ENCODE data around the gene PEPD. TPM values are rescaled to one million over a fixed set of nuclear protein-coding genes. Genes with fewer than 3 reads are reported as not detected.

Gene PEPD
- total RNA-seq, 2 donors from 2014 or later: 18.7 to 25.7 TPM

GRCh38 chr19:33418871-33419787, 102.5 kb downstream of the PEPD start:
- H3K9me3 Mint-ChIP-seq: no peaks in the 10 kb centered on the region
- no peak overlapping the region for H3K4me3 Mint-ChIP-seq
- DNase-seq (ENCODE audit: low spot score) (no peak), ATAC-seq (no peak)
- H3K27ac Mint-ChIP-seq: no peak overlapping the region
- peaks cover 0 to 5% of the 10 kb centered on the region in 2 donors for H3K4me1 Mint-ChIP-seq (ENCODE audit: low read depth in 2 of 2)
- no peaks in the 10 kb centered on the region for H3K27me3 Mint-ChIP-seq
- no peaks in the 10 kb centered on the region for H3K36me3 Mint-ChIP-seq

DNA sequence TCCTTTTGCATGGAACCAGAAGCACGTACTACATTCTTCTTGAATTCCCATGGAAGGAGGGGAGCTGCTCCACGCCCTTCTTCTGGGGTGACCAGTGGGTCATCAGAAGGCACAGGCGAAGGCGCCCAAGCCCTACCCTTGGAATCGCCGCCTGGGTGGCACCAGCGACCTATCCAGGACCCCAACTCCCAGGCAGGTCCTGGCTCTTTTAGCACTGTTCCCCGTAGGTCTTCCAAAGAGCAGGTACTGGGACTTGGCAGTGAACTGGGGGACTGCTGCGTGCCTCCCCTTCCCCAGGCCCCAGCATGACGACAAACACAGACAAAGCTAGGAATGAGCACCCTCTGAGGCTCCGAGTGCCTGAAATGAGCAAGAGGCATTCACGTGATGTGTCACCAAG, 103.1 kb downstream of the PEPD start:
- DNase-seq (ENCODE audit: low spot score) (no peak), ATAC-seq (no peak)
- no peak overlapping the region for H3K27ac Mint-ChIP-seq
- H3K27me3 Mint-ChIP-seq: no peaks in the 10 kb centered on the region
- H3K4me3 Mint-ChIP-seq: no peak overlapping the region
- no peaks in the 10 kb centered on the region for H3K36me3 Mint-ChIP-seq
- peaks cover 0 to 5% of the 10 kb centered on the region in 2 donors for H3K4me1 Mint-ChIP-seq (ENCODE audit: low read depth in 2 of 2)
- no peaks in the 10 kb centered on the region for H3K9me3 Mint-ChIP-seq

DNA sequence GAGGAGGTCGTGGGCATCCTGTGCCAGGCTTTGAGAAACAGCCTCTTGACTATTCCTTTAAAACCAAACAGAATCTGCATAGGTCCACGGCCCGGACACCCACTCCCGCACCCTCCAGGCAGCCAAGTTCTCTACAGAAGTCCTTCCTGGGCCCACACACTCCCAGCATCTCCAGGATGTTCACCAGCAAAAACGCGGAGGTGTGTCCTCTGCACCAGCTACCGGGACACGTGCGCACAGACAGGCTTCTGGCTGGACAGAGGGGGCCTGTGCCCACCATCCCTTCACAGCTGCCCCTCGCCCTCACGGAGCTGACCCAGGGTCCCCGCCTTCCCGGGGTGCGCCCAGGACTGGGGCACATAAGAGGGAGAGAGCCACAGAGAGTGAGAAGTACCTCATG, 103.8 kb downstream of the PEPD start:
- no peak overlapping the region for H3K27ac Mint-ChIP-seq
- ATAC-seq (no peak), DNase-seq (ENCODE audit: low spot score) (no peak)
- no peaks in the 10 kb centered on the region for H3K27me3 Mint-ChIP-seq
- no peaks in the 10 kb centered on the region for H3K9me3 Mint-ChIP-seq
- no peak overlapping the region for H3K4me3 Mint-ChIP-seq
- H3K36me3 Mint-ChIP-seq: no peaks in the 10 kb centered on the region
- H3K4me1 Mint-ChIP-seq (ENCODE audit: low read depth in 2 of 2): peaks cover 0 to 7% of the 10 kb centered on the region in 2 donors

- Mint-ChIP-seq H3K4me1 (ENCODE audit: low read depth in 2 of 2) (peaks cover 0 to 7% of the 10 kb centered on the region in 2 donors), H3K4me3 (peak overlapping the region; percentile 47), H3K27me3 (no peaks in the 10 kb centered on the region), H3K36me3 (no peaks in the 10 kb centered on the region), H3K9me3 (no peaks in the 10 kb centered on the region), H3K27ac (peak overlapping the region in 1 of 2 donors; percentile 65)
- ATAC-seq: peak; percentile 51 to 66
- DNase-seq (ENCODE audit: low spot score): no peak
Observed at GRCh38 chr19:33416307-33417215, 105.0 kb downstream of the PEPD start.

DNA sequence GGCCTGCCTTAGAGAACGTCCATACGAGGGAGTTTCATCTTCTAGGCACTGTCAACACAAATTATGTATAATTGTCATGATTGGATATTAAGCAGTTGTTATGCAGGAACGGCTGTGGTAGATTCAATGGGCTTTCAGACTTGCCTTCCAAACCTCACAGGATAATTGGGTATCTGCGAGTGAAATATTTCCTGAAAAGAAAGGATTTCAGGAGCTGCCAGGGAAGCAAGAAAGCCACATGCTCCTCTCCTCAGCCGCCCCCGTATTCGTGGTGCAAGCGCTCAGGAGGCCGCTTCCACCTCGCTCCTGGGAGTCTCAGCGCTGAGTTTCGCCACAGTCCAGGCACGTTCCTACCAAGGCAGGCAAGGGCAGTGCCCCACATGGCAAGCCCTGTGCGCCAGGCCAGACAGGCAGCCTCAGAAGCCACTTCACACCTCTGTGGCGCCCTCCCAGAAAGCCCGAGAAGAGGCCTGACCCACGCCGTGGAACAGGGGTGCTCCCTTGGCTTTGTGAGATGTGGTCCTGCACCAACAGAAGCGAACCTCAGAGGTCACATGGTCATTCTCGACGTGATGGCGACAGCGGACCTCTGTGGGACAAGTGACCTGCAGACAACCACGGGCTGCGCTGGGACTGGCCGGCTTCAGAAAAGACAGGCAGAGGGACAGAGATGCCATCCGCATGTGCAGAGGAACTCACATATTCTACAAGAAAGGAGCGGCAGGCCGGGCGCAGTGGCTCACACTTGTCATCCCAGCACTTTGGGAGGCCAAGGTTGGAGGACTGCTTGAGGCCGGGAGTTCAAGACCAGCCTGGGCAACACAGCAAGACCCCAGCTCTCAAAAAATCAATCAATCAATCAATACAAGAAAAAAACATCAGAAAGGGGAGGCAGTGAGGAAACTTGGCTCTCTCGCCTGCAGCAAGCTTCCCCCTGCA, 106.7 kb downstream of the PEPD start:
- H3K27me3 Mint-ChIP-seq: no peaks in the 10 kb centered on the region
- peaks cover 0 to 7% of the 10 kb centered on the region in 2 donors for H3K4me1 Mint-ChIP-seq (ENCODE audit: low read depth in 2 of 2)
- no peak overlapping the region for H3K4me3 Mint-ChIP-seq
- DNase-seq (ENCODE audit: low spot score) (no peak), ATAC-seq (no peak)
- no peak overlapping the region for H3K27ac Mint-ChIP-seq
- H3K36me3 Mint-ChIP-seq: no peaks in the 10 kb centered on the region
- H3K9me3 Mint-ChIP-seq: no peaks in the 10 kb centered on the region

DNA sequence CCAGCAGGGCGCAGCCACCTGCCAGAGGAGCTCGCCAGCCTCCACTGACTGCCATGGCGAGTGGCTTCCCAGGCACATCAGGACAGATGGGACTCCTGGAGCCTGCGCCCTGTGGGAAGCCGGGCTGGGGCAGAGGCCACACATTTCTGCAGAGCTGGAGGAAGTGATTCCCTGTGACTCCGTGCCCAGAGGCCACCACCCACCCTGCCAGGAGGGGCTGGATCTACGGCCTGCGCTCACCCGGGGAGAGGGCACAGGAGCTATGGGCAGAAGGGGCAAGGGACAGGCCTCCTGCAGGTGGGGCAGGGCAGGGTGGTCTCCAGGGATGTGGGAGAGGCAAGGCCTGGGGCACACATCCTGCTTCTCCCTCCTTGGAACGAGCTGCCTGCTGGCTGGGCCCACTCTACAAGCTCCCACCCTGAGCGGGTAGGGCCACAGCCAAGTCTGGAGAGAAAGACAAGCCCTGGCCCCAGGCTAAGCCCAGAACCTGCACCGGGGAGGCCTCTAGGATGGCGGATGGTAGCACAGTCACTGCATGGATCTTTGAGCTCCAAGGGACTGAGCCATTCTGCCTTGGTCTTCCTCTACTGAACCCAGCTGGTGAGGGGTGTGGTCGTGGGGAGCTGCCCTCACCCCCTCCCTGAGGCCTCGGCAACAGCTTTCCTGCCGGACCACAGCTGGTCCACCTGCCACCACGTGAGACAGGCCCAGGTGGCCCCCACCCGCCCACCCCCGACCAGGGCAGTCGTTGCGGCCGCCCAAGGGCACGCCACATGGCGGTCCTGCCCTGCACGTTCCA, 107.5 kb downstream of the PEPD start:
- H3K36me3 Mint-ChIP-seq: no peaks in the 10 kb centered on the region
- H3K4me1 Mint-ChIP-seq (ENCODE audit: low read depth in 2 of 2): peaks cover 0 to 7% of the 10 kb centered on the region in 2 donors
- no peak overlapping the region for H3K4me3 Mint-ChIP-seq
- no peak overlapping the region for H3K27ac Mint-ChIP-seq
- no peak for ATAC-seq
- no peaks in the 10 kb centered on the region for H3K27me3 Mint-ChIP-seq
- no peaks in the 10 kb centered on the region for H3K9me3 Mint-ChIP-seq
- no peak for DNase-seq (ENCODE audit: low spot score)

GRCh38 chr19:33413426-33413725, 108.2 kb downstream of the PEPD start:
- ATAC-seq (no peak), DNase-seq (ENCODE audit: low spot score) (no peak)
- Mint-ChIP-seq H3K27ac (no peak overlapping the region), H3K4me1 (ENCODE audit: low read depth in 2 of 2) (peaks cover 0 to 7% of the 10 kb centered on the region in 2 donors), H3K9me3 (no peaks in the 10 kb centered on the region), H3K4me3 (no peak overlapping the region), H3K27me3 (no peaks in the 10 kb centered on the region), H3K36me3 (no peaks in the 10 kb centered on the region)

GRCh38 chr19:33412601-33413425, 108.8 kb downstream of the PEPD start:
- Mint-ChIP-seq H3K4me1 (ENCODE audit: low read depth in 2 of 2) (peaks cover 0 to 7% of the 10 kb centered on the region in 2 donors), H3K27me3 (no peaks in the 10 kb centered on the region), H3K4me3 (no peak overlapping the region), H3K36me3 (no peaks in the 10 kb centered on the region), H3K9me3 (no peaks in the 10 kb centered on the region), H3K27ac (no peak overlapping the region)
- ATAC-seq (no peak), DNase-seq (ENCODE audit: low spot score) (no peak)

- peaks cover 0 to 7% of the 10 kb centered on the region in 2 donors for H3K4me1 Mint-ChIP-seq (ENCODE audit: low read depth in 2 of 2)
- H3K9me3 Mint-ChIP-seq: no peaks in the 10 kb centered on the region
- no peaks in the 10 kb centered on the region for H3K36me3 Mint-ChIP-seq
- H3K27ac Mint-ChIP-seq: no peak overlapping the region
- no peak overlapping the region for H3K4me3 Mint-ChIP-seq
- H3K27me3 Mint-ChIP-seq: no peaks in the 10 kb centered on the region
- DNase-seq (ENCODE audit: low spot score): no peak
- no peak for ATAC-seq
Observed at GRCh38 chr19:33411621-33412180, 109.9 kb downstream of the PEPD start.

DNA sequence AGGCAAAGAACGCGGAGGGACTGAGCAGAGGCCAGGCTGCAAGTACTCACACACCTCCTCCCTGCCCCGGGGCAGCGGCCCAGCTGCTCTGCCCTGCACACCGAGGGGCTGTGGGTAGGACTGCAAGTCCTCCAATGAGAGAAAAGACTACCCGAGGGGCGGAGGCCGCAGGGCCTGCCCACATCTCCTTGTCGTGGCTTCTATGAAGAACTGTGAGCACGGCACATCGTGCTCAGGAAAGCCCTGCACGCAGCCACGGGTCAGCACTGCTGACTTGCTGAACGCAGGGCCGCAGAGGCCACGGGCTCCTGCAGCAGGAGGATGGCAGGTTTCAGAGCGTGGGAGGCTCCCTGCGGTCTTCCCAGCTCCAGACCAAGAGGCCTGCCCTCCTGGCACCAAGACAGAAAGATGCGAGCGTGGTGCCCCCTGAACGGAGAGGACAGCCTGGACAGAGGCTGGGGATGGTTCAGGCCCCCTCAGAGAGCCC, 110.6 kb downstream of the PEPD start:
- H3K27ac Mint-ChIP-seq: no peak overlapping the region
- DNase-seq (ENCODE audit: low spot score): no peak
- no peak for ATAC-seq
- no peak overlapping the region for H3K4me3 Mint-ChIP-seq
- H3K36me3 Mint-ChIP-seq: no peaks in the 10 kb centered on the region
- H3K4me1 Mint-ChIP-seq (ENCODE audit: low read depth in 2 of 2): peaks cover 0 to 2% of the 10 kb centered on the region in 2 donors
- no peaks in the 10 kb centered on the region for H3K9me3 Mint-ChIP-seq
- H3K27me3 Mint-ChIP-seq: no peaks in the 10 kb centered on the region

- H3K4me1 Mint-ChIP-seq (ENCODE audit: low read depth in 2 of 2): peaks cover 0 to 2% of the 10 kb centered on the region in 2 donors
Observed at GRCh38 chr19:33409906-33410685, 111.5 kb downstream of the PEPD start.

More at GRCh38 chr19:33409906-33410685, 111.5 kb downstream of the PEPD start:
- Mint-ChIP-seq H3K27me3 (no peaks in the 10 kb centered on the region), H3K4me3 (no peak overlapping the region), H3K27ac (no peak overlapping the region), H3K36me3 (no peaks in the 10 kb centered on the region), H3K9me3 (no peaks in the 10 kb centered on the region)
- ATAC-seq (no peak), DNase-seq (ENCODE audit: low spot score) (no peak)
